ENCODE measurements around the gene PON2. TPM values are rescaled to one million over a fixed set of nuclear protein-coding genes. Genes with fewer than 3 reads are reported as not detected.

PON2 gene
- total RNA-seq, 5 donors from 2014 or later (not counting 1 experiment from before 2014, with no cell fraction given) = 4.3 to 11.4 (median 7.0) TPM

- H3K27ac ChIP-seq (ENCODE audit: low read length) = no peak overlapping the region
- no peak overlapping the region for H3K4me3 Mint-ChIP-seq
- H3K4me3 ChIP-seq (ENCODE audit: control insufficient read depth in 1 of 2, extremely low read depth in 1 of 2, low read length in 1 of 2) = no peak overlapping the region
- no peaks in the 10 kb centered on the region for H3K9me3 ChIP-seq
- no peaks in the 10 kb centered on the region for H3K4me1 ChIP-seq (ENCODE audit: control insufficient read depth in 1 of 2, extremely low read depth in 1 of 2, insufficient read depth in 2 of 2, low read length in 2 of 2)
- POLR2A ChIA-PET = interaction anchor here in 1 of 2 donors (0.9 kb wide), 1 partner anchor 10 kb away, joined by 4 read pairs; no protein-coding TSS in a partner anchor
- H3K27me3 Mint-ChIP-seq = peaks cover 3 to 5% of the 10 kb centered on the region in 2 donors
- ATAC-seq (replicated peaks in 1 of 4) (no peak), DNase-seq (no peak)
- H3K4me1 Mint-ChIP-seq = no peaks in the 10 kb centered on the region
- H3K9me3 Mint-ChIP-seq = no peaks in the 10 kb centered on the region
- no CpG with 5 or more reads among the region's 1 CpG for WGBS (ENCODE audit: insufficient coverage)
- H3K27me3 ChIP-seq (replicated peaks in 1 of 2; ENCODE audit: control insufficient read depth in 2 of 2, extremely low read depth in 1 of 2, insufficient read depth in 2 of 2, low read length in 1 of 2) = peaks cover 0 to 2% of the 10 kb centered on the region in 2 experiments
- CTCF ChIA-PET = interaction anchor here (0.7 to 0.8 kb wide), 2 partner anchors 11 to 928 kb away, joined by 3 read pairs; no protein-coding TSS in a partner anchor
- H3K27ac Mint-ChIP-seq = no peak overlapping the region
- no peaks in the 10 kb centered on the region for H3K36me3 ChIP-seq (ENCODE audit: control insufficient read depth in 2 of 2, extremely low read depth in 1 of 2, insufficient read depth in 1 of 2, low read length in 1 of 2)
- no peaks in the 10 kb centered on the region for H3K36me3 Mint-ChIP-seq
Measured at GRCh38 chr7:95367606-95368005, 67.2 kb downstream of the PON2 start.

- H3K9me3 Mint-ChIP-seq = no peaks in the 10 kb centered on the region
- H3K36me3 ChIP-seq (ENCODE audit: control insufficient read depth in 2 of 2, extremely low read depth in 1 of 2, insufficient read depth in 1 of 2, low read length in 1 of 2) = no peaks in the 10 kb centered on the region
- DNase-seq = no peak
- H3K4me3 ChIP-seq (ENCODE audit: control insufficient read depth in 1 of 2, extremely low read depth in 1 of 2, low read length in 1 of 2) = no peak overlapping the region
- H3K27ac ChIP-seq (ENCODE audit: low read length) = no peak overlapping the region
- H3K9me3 ChIP-seq = no peaks in the 10 kb centered on the region
- CTCF ChIA-PET = no interaction called here
- H3K27me3 Mint-ChIP-seq = peaks cover 3 to 5% of the 10 kb centered on the region in 2 donors
- H3K27me3 ChIP-seq (replicated peaks in 1 of 2; ENCODE audit: control insufficient read depth in 2 of 2, extremely low read depth in 1 of 2, insufficient read depth in 2 of 2, low read length in 1 of 2) = peaks cover 0 to 2% of the 10 kb centered on the region in 2 experiments
- POLR2A ChIA-PET = no interaction called here
- ATAC-seq (replicated peaks in 1 of 4) = no peak
- no peaks in the 10 kb centered on the region for H3K4me1 ChIP-seq (ENCODE audit: control insufficient read depth in 1 of 2, extremely low read depth in 1 of 2, insufficient read depth in 2 of 2, low read length in 2 of 2)
- H3K4me1 Mint-ChIP-seq = no peaks in the 10 kb centered on the region
- no peak overlapping the region for H3K4me3 Mint-ChIP-seq
- no peak overlapping the region for H3K27ac Mint-ChIP-seq
- no CpG with 5 or more reads among the region's 1 CpG for WGBS (ENCODE audit: insufficient coverage)
- no peaks in the 10 kb centered on the region for H3K36me3 Mint-ChIP-seq
Measured at GRCh38 chr7:95365151-95365550, 69.7 kb downstream of the PON2 start.

GRCh38 chr7:95357623-95358022, 77.2 kb downstream of the PON2 start:
- ChIA-PET POLR2A (interaction anchor here in 1 of 2 donors (0.5 kb wide), 1 partner anchor 1451 kb away, joined by 4 read pairs; the partner anchor contains the start of gene GNGT1), CTCF (interaction anchor here in 1 of 2 donors (0.5 kb wide), 1 partner anchor 985 kb away, joined by 5 read pairs; no protein-coding TSS in a partner anchor)
- H3K36me3 ChIP-seq (ENCODE audit: control insufficient read depth in 2 of 2, extremely low read depth in 1 of 2, insufficient read depth in 1 of 2, low read length in 1 of 2) = no peaks in the 10 kb centered on the region
- no peak for DNase-seq
- H3K9me3 ChIP-seq = peaks cover 2% of the 10 kb centered on the region
- H3K4me1 ChIP-seq (ENCODE audit: control insufficient read depth in 1 of 2, extremely low read depth in 1 of 2, insufficient read depth in 2 of 2, low read length in 2 of 2) = no peaks in the 10 kb centered on the region
- no peak overlapping the region for H3K4me3 ChIP-seq (ENCODE audit: control insufficient read depth in 1 of 2, extremely low read depth in 1 of 2, low read length in 1 of 2)
- Mint-ChIP-seq H3K4me1 (no peaks in the 10 kb centered on the region), H3K9me3 (no peaks in the 10 kb centered on the region), H3K4me3 (no peak overlapping the region), H3K36me3 (no peaks in the 10 kb centered on the region), H3K27ac (no peak overlapping the region), H3K27me3 (peaks cover 5 to 7% of the 10 kb centered on the region in 2 donors)
- peaks cover 0 to 2% of the 10 kb centered on the region in 2 experiments for H3K27me3 ChIP-seq (replicated peaks in 1 of 2; ENCODE audit: control insufficient read depth in 2 of 2, extremely low read depth in 1 of 2, insufficient read depth in 2 of 2, low read length in 1 of 2)
- no peak for ATAC-seq (replicated peaks in 1 of 4)
- H3K27ac ChIP-seq (ENCODE audit: low read length) = no peak overlapping the region
- WGBS (ENCODE audit: insufficient coverage) = 55% methylated on average over 3 of the region's 3 CpGs

Other genes with a start within 250 kb of the PON2 start
- under 1 TPM in 1 of 5 donors, not detected in 4; 0.73 TPM for gene PON1, start 110.5 kb downstream of the PON2 start, total RNA-seq
- gene PON3, start 38.7 kb downstream of the PON2 start, total RNA-seq = under 1 TPM in 2 of 5 donors, not detected in 3; 0.28 to 0.41 TPM
- gene ASB4, start 50.9 kb upstream of the PON2 start, total RNA-seq = under 1 TPM in 1 of 5 donors, not detected in 4; 0.09 TPM
- under 1 TPM in 3 of 5 donors, not detected in 2; 0.44 to 0.67 (median 0.62) TPM for gene PDK4, start 161.5 kb upstream of the PON2 start, total RNA-seq